GM20431 (cell line): ENCODE data around the gene AKAP12.

ENCODE experiments used
- in situ Hi-C: fragments of 300-500 bp; cut with MseI, MboI; formaldehyde crosslinking; loops from one replicate; pipeline ENCODE4 v1.15.0; 2020; ENCODE audit warnings: low sequenced_read_pairs; ENCODE audit not compliant: unreplicated experiment

Gene AKAP12

DNA sequence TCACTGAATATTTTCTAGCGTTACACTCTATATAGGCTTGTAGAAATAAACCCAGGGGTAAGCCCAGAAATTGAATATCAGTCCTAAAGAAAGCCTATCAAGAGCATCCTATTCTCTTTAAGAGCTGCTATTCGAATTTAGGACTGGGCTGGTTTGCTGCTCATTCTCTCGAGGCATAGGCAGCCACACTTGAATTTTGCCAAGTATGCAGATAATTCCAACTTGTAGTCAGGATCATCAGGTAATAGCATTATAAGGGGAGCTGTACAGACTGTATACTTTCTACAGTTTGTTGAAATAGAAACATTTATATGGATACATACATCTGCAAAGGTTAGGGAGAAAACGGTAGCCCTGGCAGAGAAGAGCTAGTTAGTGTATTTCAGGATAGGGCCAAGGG is 153.6 kb downstream of the AKAP12 start:
- in situ Hi-C loops: no loop called here

GRCh38 chr6:151399679-151400078 is 159.9 kb downstream of the AKAP12 start:
- in situ Hi-C loops: no loop called here

DNA sequence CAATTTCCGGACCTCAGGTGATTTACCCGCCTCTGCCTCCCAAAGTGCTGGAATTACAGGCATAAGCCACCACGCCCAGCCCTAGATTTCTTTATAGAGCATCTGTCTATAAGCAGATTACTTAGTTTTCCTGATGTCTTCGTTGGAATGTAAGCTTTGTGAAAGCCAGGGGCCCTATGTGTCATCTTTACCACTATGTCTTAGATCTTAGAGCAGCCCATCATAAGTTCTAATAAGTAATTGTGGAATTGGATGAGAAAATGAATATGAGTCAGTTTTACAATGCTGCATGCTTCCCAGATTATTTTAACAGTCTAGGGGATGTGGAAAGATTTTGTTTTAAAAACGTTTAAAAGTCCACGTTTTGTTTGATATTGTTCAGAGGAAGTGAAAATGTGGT is 160.7 kb downstream of the AKAP12 start:
- in situ Hi-C loops: no loop called here

- in situ Hi-C loops: no loop called here
Observed at GRCh38 chr6:151402228-151402627, 162.5 kb downstream of the AKAP12 start.

GRCh38 chr6:151403919-151404308 is 164.1 kb downstream of the AKAP12 start:
- in situ Hi-C loops: no loop called here
